ENCODE measurements around the gene CMC2. TPM values are rescaled to one million over a fixed set of nuclear protein-coding genes. Genes with fewer than 3 reads are reported as not detected.

The CMC2 gene
- polyA plus RNA-seq, 1 donor (not counting 4 experiments of a cell fraction or from before 2014, with no cell fraction given): 91.8 TPM

DNA sequence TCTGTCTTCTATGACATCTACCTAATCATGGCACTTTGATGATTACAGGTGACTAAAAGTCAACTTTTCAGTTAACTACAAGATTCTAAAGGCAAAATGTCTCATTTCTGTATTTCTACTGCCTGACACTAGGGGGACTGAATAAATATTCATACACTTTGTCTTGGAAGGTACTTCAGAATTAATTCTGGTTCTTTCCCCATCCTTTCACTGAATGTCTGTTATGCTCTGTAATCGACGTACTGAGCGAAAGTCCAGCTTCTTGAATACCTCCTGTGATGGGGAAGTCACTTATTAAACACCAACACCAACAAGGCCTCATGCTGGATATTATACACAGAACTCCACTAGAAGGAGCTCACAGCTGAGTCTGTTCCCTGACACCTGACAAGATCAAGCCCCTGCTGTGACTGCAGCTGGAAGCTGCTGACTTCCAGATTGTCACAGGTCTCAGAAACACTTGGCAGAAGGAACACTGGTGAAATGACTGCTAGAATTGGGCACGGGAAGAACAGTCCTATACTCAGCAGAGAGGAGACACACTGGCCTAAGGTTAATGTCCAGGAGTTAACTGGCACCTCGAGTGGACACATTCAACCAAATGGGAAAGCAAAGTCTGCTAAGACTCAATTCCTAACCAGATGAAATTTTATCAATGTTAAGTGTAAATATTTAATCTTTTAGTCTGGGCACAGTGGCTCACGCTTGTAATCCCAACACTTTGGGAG is 31.9 kb downstream of the CMC2 start:
- DNase-seq (ENCODE audit: low read depth, low spot score): no peak
- no peak overlapping the region for H2AFZ ChIP-seq (ENCODE audit: control insufficient read depth, low read length)
- H3K27me3 ChIP-seq (ENCODE audit: control insufficient read depth, extremely low read depth, insufficient read depth, low read length): no peaks in the 10 kb centered on the region
- no peak overlapping the region for H3K4me3 ChIP-seq (ENCODE audit: control insufficient read depth in 2 of 3, extremely low read depth in 1 of 3, insufficient read depth in 2 of 3, low read depth in 1 of 3, low read length in 3 of 3)
- H3K27ac ChIP-seq (ENCODE audit: control insufficient read depth, insufficient read depth, low read length): no peak overlapping the region
- H3K4me1 ChIP-seq (ENCODE audit: control insufficient read depth, extremely low read depth, insufficient read depth, low read length): no peaks in the 10 kb centered on the region
- H4K20me1 ChIP-seq (ENCODE audit: control insufficient read depth, extremely low read depth, insufficient read depth, low read length): no peaks in the 10 kb centered on the region
- no peaks in the 10 kb centered on the region for H3K9me1 ChIP-seq (ENCODE audit: control insufficient read depth, extremely low read depth, insufficient read depth, low read length)
- H3K4me2 ChIP-seq (ENCODE audit: control insufficient read depth, extremely low read depth, insufficient read depth, low read depth, low read length): no peak overlapping the region
- H3K79me2 ChIP-seq (ENCODE audit: control insufficient read depth, insufficient read depth, low read length): no peaks in the 10 kb centered on the region
- TF ChIP-seq, protein P1, sequence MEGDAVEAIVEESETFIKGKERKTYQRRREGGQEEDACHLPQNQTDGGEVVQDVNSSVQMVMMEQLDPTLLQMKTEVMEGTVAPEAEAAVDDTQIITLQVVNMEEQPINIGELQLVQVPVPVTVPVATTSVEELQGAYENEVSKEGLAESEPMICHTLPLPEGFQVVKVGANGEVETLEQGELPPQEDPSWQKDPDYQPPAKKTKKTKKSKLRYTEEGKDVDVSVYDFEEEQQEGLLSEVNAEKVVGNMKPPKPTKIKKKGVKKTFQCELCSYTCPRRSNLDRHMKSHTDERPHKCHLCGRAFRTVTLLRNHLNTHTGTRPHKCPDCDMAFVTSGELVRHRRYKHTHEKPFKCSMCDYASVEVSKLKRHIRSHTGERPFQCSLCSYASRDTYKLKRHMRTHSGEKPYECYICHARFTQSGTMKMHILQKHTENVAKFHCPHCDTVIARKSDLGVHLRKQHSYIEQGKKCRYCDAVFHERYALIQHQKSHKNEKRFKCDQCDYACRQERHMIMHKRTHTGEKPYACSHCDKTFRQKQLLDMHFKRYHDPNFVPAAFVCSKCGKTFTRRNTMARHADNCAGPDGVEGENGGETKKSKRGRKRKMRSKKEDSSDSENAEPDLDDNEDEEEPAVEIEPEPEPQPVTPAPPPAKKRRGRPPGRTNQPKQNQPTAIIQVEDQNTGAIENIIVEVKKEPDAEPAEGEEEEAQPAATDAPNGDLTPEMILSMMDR (optimal IDR thresholded peaks at IDR 0.05 in 1 of 3, IDR thresholded peaks at IDR 0.05 in 1 of 3, conservative IDR thresholded peaks at IDR 0.05 in 1 of 3; ENCODE audit: extremely low read depth in 1 of 3, insufficient read depth in 2 of 3, low read length in 3 of 3): peak in 2 of 3 experiments; percentile 38 to 48
- TF ChIP-seq EZH2 (IDR thresholded peaks at IDR 0.05; ENCODE audit: low read length): no peak
- no peak for FAIRE-seq
- H3K36me3 ChIP-seq (ENCODE audit: control insufficient read depth in 2 of 2, extremely low read depth in 1 of 2, insufficient read depth in 2 of 2, low read length in 2 of 2): peaks cover 0 to 2% of the 10 kb centered on the region in 2 experiments
- H3K9me3 ChIP-seq (ENCODE audit: control insufficient read depth, low read depth, low read length): no peaks in the 10 kb centered on the region
- dilution Hi-C loops (cut with MboI; ENCODE audit: extremely low pct_ligation_motif_present, low sequenced_read_pairs): no loop called here
- no peak overlapping the region for H3K9ac ChIP-seq (ENCODE audit: control insufficient read depth, extremely low read depth, insufficient read depth, low read length)

- Histone ChIP-seq H3K27me3 (ENCODE audit: control insufficient read depth, extremely low read depth, insufficient read depth, low read length) (no peaks in the 10 kb centered on the region), H3K9me3 (ENCODE audit: control insufficient read depth, low read depth, low read length) (no peaks in the 10 kb centered on the region), H2AFZ (ENCODE audit: control insufficient read depth, low read length) (no peak overlapping the region), H3K4me1 (ENCODE audit: control insufficient read depth, extremely low read depth, insufficient read depth, low read length) (no peaks in the 10 kb centered on the region), H3K36me3 (ENCODE audit: control insufficient read depth in 2 of 2, extremely low read depth in 1 of 2, insufficient read depth in 2 of 2, low read length in 2 of 2) (peaks cover 0 to 2% of the 10 kb centered on the region in 2 experiments), H3K9me1 (ENCODE audit: control insufficient read depth, extremely low read depth, insufficient read depth, low read length) (no peaks in the 10 kb centered on the region), H3K27ac (ENCODE audit: control insufficient read depth, insufficient read depth, low read length) (no peak overlapping the region), H3K79me2 (ENCODE audit: control insufficient read depth, insufficient read depth, low read length) (no peaks in the 10 kb centered on the region), H3K4me3 (ENCODE audit: control insufficient read depth in 2 of 3, extremely low read depth in 1 of 3, insufficient read depth in 2 of 3, low read depth in 1 of 3, low read length in 3 of 3) (no peak overlapping the region), H3K9ac (ENCODE audit: control insufficient read depth, extremely low read depth, insufficient read depth, low read length) (no peak overlapping the region), H4K20me1 (ENCODE audit: control insufficient read depth, extremely low read depth, insufficient read depth, low read length) (no peaks in the 10 kb centered on the region), H3K4me2 (ENCODE audit: control insufficient read depth, extremely low read depth, insufficient read depth, low read depth, low read length) (no peak overlapping the region)
- dilution Hi-C loops (cut with MboI; ENCODE audit: extremely low pct_ligation_motif_present, low sequenced_read_pairs): no loop called here
- no peak for FAIRE-seq
- DNase-seq (ENCODE audit: low read depth, low spot score): no peak
- no peak for TF ChIP-seq EZH2 (IDR thresholded peaks at IDR 0.05; ENCODE audit: low read length)
These were observed 32.7 kb downstream of the CMC2 start for GRCh38 chr16:80973991-80974390.
